Measurements from ENCODE around the gene SANBR. TPM values are rescaled to one million over a fixed set of nuclear protein-coding genes. Genes with fewer than 3 reads are reported as not detected.
A peak's percentile ranks its signal among the peaks of the same experiment; 100 is the strongest.

Gene SANBR
- total RNA-seq, 1 donor from 2014 or later: 47.3 TPM

GRCh38 chr2:61018798-61019197 is 46.9 kb upstream of the SANBR start:
- H3K27me3 Mint-ChIP-seq (ENCODE audit: insufficient read depth, low read depth): peaks cover 3% of the 10 kb centered on the region
- H4K20me1 ChIP-seq (ENCODE audit: low read depth): no peaks in the 10 kb centered on the region
- H3K79me2 ChIP-seq (ENCODE audit: low read depth): peaks cover 77% of the 10 kb centered on the region
- H2AFZ ChIP-seq (replicated peaks): no peak overlapping the region
- H3K4me3 ChIP-seq: peak overlapping the region; percentile 71
- H3K9me3 ChIP-seq (ENCODE audit: low read depth): no peaks in the 10 kb centered on the region
- peak overlapping the region; percentile 86 for H3K27ac ChIP-seq
- peak overlapping the region; percentile 84 for H3K4me2 ChIP-seq
- peaks cover 23% of the 10 kb centered on the region for H3K36me3 Mint-ChIP-seq
- no peaks in the 10 kb centered on the region for H3K27me3 ChIP-seq
- peaks cover 22% of the 10 kb centered on the region for H3F3A ChIP-seq (ENCODE audit: low read depth)
- H3K4me1 Mint-ChIP-seq: peaks cover 22% of the 10 kb centered on the region
- TF ChIP-seq CTCF (IDR thresholded peaks at IDR 0.05) (no peak), EZH2 (IDR thresholded peaks at IDR 0.05) (no peak), EZH2phosphoT487 (IDR thresholded peaks at IDR 0.05) (no peak)
- H3K9ac ChIP-seq: peak overlapping the region; percentile 44
- H3K4me1 ChIP-seq: peaks cover 14% of the 10 kb centered on the region
- no peak for DNase-seq (ENCODE audit: low spot score)
- H3K4me3 Mint-ChIP-seq: peak overlapping the region; percentile 100
- H3K36me3 ChIP-seq: peaks cover 7% of the 10 kb centered on the region
- peaks cover 9% of the 10 kb centered on the region for H3K9me3 Mint-ChIP-seq
- peak overlapping the region; percentile 69 for H3K27ac Mint-ChIP-seq

GRCh38 chr2:61021228-61021660 is 44.4 kb upstream of the SANBR start:
- Histone ChIP-seq H3K9me3 (ENCODE audit: low read depth) (no peaks in the 10 kb centered on the region), H3K27me3 (no peaks in the 10 kb centered on the region), H3K36me3 (peaks cover 7% of the 10 kb centered on the region), H3K4me1 (peaks cover 11% of the 10 kb centered on the region), H2AFZ (replicated peaks) (no peak overlapping the region), H3F3A (ENCODE audit: low read depth) (peaks cover 22% of the 10 kb centered on the region), H4K20me1 (ENCODE audit: low read depth) (no peaks in the 10 kb centered on the region), H3K4me3 (no peak overlapping the region), H3K4me2 (no peak overlapping the region), H3K27ac (no peak overlapping the region), H3K79me2 (ENCODE audit: low read depth) (peaks cover 92% of the 10 kb centered on the region), H3K9ac (no peak overlapping the region)
- no peak for DNase-seq (ENCODE audit: low spot score)
- no peak overlapping the region for H3K4me3 Mint-ChIP-seq
- TF ChIP-seq CTCF (IDR thresholded peaks at IDR 0.05) (no peak), EZH2phosphoT487 (IDR thresholded peaks at IDR 0.05) (no peak), EZH2 (IDR thresholded peaks at IDR 0.05) (no peak)
- peaks cover 28% of the 10 kb centered on the region for H3K36me3 Mint-ChIP-seq
- peaks cover 3% of the 10 kb centered on the region for H3K27me3 Mint-ChIP-seq (ENCODE audit: insufficient read depth, low read depth)
- peaks cover 9% of the 10 kb centered on the region for H3K9me3 Mint-ChIP-seq
- H3K27ac Mint-ChIP-seq: no peak overlapping the region
- H3K4me1 Mint-ChIP-seq: peaks cover 16% of the 10 kb centered on the region

DNA sequence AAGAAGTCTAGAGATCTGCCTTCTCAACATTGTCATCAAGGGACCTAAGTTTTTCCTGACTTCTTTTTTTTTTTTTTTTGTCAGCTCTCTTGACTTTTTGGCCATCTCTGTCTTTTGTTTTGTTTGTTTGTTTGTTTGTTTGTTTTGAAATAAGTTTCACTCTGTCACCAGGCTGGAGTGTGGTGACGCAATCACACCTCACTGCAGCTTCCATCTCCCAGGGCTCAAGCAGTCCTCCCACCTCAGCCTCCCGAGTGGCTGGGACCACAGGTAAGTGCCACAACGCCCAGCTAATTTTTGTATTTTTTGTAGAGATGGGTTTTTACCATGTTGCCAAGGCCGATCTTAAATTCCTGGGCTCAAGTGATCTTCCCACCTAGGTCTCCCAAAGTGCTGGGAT is 42.0 kb upstream of the SANBR start:
- no peak overlapping the region for H3K27ac Mint-ChIP-seq
- H3K4me3 ChIP-seq: no peak overlapping the region
- H3K4me1 Mint-ChIP-seq: peaks cover 11% of the 10 kb centered on the region
- H3K27me3 Mint-ChIP-seq (ENCODE audit: insufficient read depth, low read depth): no peaks in the 10 kb centered on the region
- peaks cover 1% of the 10 kb centered on the region for H3F3A ChIP-seq (ENCODE audit: low read depth)
- no peak overlapping the region for H3K27ac ChIP-seq
- peaks cover 7% of the 10 kb centered on the region for H3K36me3 ChIP-seq
- peaks cover 9% of the 10 kb centered on the region for H3K9me3 Mint-ChIP-seq
- H3K36me3 Mint-ChIP-seq: peaks cover 41% of the 10 kb centered on the region
- H3K4me3 Mint-ChIP-seq: no peak overlapping the region
- no peaks in the 10 kb centered on the region for H3K9me3 ChIP-seq (ENCODE audit: low read depth)
- H4K20me1 ChIP-seq (ENCODE audit: low read depth): no peaks in the 10 kb centered on the region
- H3K9ac ChIP-seq: no peak overlapping the region
- peaks cover 99% of the 10 kb centered on the region for H3K79me2 ChIP-seq (ENCODE audit: low read depth)
- H3K27me3 ChIP-seq: no peaks in the 10 kb centered on the region
- no peak for DNase-seq (ENCODE audit: low spot score)
- TF ChIP-seq CTCF (IDR thresholded peaks at IDR 0.05) (no peak), EZH2 (IDR thresholded peaks at IDR 0.05) (no peak), EZH2phosphoT487 (IDR thresholded peaks at IDR 0.05) (no peak)
- no peak overlapping the region for H2AFZ ChIP-seq (replicated peaks)
- H3K4me2 ChIP-seq: no peak overlapping the region
- peaks cover 10% of the 10 kb centered on the region for H3K4me1 ChIP-seq
